HG02852 (cell line): Measurements from ENCODE around the gene PLEKHO2.
"Not testable (repeated sequence)": the region's sequence is repeated elsewhere in the genome, so short reads cannot be mapped to it uniquely, and the experiment has no call there.

ENCODE experiments used
- ATAC-seq: cut with Tn5 transposase; IDR thresholded peaks from one replicate; pipeline ENCODE4 v1.9.1; 2021; ENCODE audit warnings: mild to moderate bottlenecking, moderate library complexity; ENCODE audit not compliant: unreplicated experiment

Gene PLEKHO2, protein sequence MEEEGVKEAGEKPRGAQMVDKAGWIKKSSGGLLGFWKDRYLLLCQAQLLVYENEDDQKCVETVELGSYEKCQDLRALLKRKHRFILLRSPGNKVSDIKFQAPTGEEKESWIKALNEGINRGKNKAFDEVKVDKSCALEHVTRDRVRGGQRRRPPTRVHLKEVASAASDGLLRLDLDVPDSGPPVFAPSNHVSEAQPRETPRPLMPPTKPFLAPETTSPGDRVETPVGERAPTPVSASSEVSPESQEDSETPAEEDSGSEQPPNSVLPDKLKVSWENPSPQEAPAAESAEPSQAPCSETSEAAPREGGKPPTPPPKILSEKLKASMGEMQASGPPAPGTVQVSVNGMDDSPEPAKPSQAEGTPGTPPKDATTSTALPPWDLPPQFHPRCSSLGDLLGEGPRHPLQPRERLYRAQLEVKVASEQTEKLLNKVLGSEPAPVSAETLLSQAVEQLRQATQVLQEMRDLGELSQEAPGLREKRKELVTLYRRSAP

DNA sequence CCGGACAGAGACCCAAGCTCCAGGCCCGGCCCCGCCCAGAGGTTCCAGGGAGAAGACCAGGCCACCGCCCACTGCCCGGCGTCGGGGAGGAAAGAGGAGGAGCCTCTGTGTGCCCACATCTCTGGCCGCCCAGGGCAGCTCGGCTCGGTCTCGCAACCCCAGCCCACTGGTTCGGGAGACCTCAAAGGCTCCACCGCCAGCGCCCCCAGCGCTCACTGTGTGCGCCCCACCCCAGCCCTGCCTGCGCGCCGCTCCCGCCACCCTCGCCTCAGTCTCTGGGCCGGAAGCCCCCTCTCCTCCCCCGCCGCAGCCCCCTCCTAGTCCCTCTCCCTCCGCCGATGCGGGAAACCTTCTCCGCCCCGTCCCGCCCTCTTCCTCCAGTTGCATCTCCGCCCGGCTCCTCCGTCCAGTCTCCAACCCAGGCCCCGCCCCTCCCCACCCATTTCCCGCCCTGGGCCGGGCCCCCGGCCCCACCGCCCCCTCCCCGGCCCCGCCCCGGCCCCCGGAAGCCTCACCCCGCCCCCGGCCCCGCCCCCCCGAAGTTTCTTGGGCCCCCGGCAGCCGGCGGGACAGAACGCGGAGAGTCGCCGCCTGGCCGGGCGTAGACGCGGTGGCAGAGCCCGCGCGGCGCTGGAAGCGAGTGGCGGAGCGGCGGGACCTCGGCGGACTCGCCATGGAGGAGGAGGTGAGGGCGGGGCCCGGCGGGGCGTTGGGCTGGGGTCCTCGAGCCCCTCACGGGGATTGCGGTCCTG, at the start of gene PLEKHO2:
Gene PLEKHO2, plus strand, starts transcription at position 572 of the 752 bp plus-strand sequence. Its CDS starts 102 bp downstream, at position 674.
- peak; percentile 61 for ATAC-seq

DNA sequence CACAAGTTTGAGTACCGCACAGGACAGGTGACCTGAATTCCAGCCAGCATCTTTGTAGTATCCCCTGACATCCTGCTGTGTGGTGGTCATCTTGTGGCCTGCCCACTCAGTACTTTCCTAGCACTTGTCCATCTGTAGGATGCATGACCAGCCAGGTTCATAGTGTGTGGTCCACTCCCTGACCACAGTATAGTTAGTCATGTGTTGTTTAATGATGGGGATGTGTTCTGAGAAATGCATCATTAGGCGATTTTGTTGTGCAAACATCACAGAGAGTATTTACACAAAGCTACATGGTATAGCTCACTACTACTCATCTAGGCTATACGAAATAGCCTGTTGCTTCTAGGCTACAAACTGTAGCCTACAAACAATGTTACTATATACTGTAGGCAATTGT, 49.4 kb upstream of the PLEKHO2 start:
- no peak for ATAC-seq

DNA sequence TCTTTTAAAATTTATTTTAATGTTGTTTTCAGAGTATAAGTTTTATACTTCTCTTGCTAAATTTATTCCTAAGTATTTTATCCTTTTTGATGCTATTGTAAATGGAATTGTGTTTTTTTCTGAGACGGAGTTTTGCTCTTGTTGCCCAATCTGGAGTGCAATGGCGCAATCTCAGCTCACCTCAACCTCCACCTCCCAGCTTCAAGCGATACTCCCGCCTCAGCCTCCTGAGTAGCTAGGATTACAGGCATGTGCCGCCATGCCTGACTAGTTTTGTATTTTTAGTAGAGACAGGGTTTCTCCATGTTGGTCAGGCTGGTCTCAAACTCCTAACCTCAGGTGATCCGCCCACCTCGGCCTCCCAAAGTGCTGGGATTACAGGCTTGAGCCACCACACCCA, 46.4 kb upstream of the PLEKHO2 start:
- not testable (repeated sequence) for ATAC-seq

DNA sequence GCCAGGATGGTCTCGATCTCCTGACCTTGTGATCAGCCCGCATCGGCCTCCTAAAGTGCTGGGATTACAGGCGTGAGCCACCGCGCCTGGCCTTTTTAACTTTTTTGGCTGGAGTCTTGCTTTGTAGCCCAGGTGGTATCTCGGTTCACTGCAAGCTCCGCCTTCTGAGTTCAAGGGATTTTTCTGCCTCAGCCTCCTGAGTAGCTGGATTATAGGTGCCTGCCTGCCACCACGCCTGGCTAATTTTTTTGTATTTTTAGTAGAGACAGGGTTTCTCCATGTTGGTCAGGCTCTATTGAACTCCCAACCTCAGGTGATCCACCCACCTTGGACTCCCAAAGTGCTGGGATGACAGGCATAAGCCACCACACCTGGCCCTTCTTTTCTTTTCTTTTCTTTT, 45.8 kb upstream of the PLEKHO2 start:
- not testable (repeated sequence) for ATAC-seq

DNA sequence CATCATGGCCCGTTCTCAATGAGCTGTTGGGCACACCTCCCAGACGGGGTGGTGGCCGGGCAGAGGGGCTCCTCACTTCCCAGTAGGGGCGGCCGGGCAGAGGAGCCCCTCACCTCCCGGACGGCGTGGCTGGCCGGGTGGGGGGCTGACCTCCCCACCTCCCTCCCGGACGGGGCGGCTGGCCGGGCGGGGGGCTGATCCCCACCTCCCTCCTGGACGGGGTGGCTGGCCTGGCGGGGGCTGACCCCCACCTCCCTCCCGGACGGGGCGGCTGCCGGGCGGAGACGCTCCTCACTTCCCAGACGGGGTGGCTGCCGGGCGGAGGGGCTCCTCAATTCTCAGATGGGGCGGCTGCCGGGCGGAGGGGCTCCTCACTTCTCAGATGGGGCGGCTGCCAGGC, 42.8 kb upstream of the PLEKHO2 start:
- not testable (repeated sequence) for ATAC-seq

DNA sequence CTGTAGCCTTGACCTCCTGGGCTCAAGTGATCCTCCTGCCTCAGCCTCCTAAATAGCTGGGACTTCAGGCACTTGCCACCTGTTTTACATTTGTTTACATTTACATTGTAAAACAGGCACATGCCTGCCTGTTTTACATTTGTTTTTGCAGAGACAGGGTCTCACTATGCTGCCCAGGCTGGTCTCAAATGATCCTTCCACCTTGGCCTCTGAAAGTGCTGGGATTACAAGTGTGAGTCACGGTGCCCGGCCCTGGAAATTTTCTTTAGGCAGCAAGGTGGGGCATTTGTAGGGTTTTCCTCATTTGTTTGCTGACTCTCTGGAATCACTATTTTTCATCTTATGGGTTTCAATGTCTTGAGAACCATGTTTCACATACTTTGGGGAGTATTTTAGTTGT, 41.2 kb upstream of the PLEKHO2 start:
- no peak for ATAC-seq

DNA sequence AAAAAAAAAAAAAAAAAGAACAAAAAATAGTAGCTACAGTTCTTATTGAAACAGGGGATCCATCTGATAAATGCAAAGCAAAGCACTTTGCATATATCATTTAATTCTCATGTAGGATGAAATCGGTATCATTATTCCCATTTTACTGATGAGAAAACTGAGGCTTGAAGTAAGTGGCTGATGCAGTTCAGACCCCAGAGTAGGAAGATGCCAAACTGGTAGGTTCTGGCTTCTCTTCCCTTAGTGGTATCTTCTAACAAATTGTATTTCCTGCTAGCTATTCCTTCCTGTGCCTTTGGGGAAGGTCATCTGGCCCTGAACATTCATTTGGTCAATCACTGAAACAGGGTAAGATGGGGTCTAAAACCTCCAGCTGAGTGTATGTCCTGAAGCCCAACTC, 38.2 kb upstream of the PLEKHO2 start:
- no peak for ATAC-seq

DNA sequence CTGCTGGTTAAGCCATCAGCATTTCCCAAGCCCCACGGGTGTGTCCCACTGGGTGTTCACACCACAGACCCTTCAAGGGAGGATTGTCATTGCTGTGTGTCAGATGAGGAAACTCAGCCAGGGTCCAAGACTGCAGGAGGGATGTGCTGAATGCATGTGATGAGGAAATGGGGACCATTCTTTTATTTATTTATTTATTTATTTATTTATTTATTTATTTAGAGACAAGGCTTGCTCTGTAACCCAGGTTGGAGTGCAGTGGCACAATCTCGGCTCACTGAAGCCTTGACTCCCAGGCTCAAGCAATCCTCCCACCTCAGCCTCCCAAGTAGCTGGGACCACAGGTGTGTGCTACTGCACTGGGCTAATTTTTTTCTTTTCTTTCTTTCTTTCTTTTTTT, 37.1 kb upstream of the PLEKHO2 start:
- ATAC-seq, result no peak

DNA sequence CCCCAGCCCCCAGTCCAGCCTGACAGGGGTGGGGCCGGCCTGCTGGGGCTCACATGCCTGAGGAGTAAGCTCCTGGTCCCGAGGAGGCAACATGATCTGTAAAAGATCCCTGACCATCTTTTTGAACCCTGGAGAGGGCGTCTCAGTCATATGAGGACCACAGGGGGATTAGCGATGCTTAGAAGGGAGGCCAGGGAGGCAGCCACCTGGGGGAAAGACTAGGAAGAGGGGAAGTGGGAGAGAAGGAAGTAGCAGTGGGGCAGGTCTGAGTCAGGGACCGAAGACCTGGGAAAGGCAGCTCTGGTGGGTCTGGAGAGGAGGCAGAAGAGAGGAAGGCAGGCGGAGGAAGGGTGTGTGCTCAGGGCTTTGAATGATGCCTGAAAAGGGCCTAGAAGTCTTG, 35.2 kb upstream of the PLEKHO2 start:
- no peak for ATAC-seq

DNA sequence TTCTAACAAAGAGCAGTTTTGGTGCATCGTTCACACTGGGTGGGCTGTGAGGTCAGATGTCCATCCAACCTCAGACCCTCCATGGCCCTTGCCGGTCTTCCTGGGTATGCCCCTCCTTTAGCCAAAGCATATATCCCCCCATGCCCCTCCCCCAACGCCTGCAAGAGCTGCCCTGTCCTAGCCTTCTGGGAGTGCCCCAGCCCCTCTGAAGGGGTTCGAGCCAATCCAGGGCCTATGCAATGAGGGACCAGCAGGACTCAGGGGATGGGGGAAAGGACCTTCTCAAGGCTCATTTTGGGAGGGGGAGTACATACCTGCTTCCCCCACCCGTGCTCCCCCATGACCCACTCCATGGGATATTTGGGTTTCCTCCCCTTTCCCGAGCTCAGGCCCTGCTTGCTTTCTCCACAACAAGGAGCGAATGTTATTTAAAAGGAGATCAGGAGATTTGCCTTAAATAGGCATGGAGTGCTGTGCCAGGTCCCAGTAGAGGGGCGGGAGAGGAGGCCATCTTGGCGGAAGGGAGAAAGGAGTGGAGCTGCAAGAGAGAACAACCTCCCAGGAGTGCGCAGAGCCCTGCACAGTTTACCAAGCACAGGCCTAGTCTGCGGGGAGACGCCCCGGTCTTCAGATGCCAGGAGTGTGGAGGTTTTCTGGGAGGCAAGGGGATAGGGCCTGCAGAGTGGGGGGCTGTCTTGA, 34.5 kb upstream of the PLEKHO2 start:
- ATAC-seq, result no peak

DNA sequence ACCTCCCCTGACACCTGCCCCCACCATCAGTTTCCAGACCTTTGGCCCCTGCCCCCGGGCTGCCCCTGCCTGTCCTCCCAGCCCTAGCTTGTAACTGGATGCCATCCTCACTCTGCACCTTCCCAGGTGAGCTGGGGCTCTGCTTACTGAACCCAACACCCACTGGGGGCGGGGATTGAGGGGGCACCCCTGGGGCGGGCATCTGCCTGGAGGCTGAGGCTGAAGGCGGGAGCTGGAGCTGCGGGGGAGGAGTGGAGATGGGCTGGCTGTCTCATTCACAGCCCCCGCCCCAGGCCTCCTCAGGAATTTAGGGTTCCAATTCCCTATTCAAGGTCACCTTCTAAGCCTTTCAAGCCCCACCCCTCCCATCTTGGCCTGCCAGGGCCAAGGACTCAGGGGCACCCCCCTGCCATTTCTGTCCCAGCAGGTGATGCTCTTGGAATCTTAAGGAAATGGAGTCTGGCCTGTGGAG, 33.9 kb upstream of the PLEKHO2 start:
- no peak for ATAC-seq

DNA sequence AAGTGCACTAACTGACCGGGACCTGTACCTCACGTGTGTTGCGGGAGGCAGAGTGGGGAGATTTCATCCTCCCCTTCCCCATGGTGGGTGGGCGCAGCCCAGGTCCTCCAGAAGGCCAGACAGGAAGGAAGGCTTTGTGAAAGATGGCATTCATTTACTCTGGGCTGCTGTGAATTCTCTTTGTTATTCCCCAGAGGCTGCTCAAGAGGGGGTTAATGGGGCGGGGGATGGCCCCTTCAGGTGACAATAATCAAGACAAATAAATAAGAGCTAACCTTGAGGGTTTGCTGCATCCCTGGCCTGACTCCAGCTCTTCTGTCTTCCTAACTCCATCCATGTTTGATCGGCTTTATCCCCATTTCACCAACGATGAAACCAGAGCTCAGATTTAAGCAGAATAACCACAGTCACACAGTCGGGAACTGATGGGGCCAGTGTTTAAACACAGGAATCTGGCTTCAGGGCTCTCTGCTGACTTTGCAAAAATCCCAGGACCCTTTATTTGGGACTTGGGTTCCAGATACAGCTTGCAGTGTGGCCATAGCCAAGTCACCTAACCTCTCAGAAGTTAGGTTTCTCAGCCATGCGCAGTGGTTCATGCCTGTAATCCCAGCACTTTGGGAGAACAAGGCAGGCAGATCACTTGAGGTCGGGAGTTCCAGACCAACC, 32.8 kb upstream of the PLEKHO2 start:
- no peak for ATAC-seq

DNA sequence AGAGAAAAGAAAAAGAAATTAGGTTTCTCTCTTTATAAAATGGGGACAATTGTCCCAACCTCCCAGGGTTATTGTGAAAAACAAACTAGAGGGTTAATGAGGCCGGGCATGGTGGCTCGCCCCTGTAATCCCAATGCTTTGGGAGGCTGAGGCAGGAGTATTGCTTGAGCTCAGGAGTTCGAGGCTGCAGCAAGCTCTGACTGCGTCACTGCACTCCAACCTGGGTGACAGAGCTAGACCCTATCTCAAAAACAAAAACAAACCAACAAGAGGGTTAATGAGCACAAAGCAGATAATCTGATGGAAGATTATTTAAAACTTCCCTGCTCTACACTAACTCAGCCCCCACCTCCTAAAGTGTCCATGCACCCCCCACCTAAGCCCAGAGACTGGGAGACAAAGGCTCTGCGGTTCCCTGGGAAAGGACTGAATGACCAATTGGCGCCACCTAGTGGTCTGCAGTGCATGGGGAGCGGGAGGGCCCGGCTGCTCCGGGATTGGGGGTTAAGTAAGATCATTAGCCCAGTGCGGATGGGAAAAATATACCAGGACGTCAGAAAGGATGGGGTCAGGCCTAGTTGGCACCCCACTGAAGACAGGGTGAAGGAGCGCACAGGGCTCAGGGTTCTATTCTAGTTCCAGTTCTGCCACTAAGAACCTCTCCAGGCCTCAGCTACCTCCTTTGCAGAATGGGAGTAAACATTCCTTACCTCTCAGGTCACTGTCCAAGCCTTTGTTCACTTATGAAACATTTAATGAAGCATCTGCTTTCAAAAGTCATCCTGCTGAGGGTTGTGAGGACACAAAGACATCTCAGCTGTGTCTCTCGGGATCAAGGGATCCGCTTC, 31.8 kb upstream of the PLEKHO2 start:
- no peak for ATAC-seq

DNA sequence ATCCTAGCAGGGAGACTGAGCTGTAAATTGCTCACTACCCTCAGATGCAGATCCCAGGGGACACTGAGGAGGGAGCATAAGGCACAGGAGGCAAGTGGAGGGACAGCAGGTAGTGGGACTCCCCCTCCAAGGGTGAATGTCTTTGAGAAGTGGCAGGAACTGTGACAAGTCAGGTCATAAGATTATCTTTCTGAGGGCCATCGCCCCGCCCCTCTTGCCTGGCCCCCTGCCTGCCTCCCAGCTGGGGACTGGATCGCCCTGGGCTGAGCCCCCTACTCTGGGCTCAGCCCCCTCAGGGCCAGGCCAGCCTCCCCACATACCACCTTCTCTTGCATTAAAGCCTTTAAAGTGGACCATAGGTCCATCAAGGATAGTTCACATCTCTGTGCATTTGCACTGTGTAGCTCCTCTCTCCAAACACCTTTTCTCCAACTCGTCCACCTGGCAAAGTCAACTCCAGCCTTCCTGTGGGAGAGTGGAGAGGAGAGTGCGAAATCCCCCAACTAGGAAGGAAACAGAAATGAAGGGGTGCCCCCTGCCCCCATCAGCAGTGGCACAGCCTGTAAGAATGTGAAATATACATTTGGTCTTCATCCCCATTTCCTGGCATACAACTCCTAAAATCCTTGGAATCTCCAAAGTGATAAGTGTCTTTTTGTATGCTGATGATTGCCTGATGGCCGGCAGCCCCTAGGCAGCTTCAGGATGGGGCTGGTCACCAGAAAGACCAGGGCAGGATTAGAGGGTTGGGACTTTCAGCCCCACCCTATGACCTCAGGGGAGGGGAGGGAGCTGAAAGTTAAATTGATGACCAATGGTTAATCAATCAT, 31.0 kb upstream of the PLEKHO2 start:
- no peak for ATAC-seq

DNA sequence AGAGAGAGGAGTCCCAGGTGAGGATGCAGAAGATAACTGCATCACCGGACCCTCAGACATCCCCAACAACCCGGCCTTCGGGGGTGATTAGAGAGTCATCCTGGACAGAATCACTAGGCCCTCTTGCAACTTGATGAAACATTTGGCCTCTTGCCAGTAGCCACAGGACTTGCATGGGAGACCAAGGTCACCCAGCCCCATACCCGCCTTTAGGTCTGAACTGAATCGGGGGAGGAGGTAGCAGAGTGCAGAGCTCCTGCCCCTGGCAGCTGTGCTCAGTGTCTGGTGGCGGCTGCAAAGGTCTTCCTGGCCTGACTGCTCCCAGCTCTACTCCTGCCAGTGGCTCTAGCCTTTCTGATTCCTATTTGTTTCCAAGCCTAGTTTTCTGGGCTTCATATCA, 28.6 kb upstream of the PLEKHO2 start:
- no peak for ATAC-seq

DNA sequence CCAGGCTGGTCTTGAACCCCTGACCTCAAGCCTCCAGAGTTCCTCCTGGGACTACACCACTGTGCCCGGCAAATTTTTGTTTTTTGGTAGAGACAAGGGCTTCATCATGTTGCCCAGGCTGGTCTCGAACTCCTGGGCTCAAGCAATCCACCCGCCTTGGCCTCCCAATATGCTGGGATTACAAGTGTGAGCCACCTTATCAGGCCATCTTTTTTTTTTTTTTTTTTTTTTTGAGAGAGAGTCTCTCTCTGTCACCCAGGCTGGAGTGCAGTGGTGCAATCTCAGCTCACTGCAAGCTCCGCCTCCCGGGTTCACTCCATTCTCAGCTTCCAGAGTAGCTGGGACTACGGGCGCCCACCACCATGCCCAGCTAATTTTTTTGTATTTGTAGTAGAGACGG, 27.4 kb upstream of the PLEKHO2 start:
- not testable (repeated sequence) for ATAC-seq

DNA sequence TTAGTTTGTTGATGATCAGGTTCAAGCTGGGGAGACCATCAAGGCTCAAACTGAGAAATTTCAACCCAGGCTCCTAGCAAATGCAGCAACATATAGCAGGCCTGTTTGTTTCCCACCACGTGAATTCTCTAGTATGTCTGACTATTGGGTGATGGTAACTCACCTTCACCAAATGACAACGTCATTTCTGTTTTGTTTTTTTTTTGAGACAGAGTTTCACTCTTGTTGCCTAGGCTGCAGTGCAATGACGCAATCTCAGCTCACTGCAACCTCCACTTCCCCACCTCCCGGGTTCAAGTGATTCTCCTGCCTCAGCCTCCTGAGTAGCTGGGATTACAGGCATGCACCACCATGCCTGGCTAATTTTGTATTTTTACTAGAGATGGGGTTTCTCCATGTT, 26.8 kb upstream of the PLEKHO2 start:
- not testable (repeated sequence) for ATAC-seq

DNA sequence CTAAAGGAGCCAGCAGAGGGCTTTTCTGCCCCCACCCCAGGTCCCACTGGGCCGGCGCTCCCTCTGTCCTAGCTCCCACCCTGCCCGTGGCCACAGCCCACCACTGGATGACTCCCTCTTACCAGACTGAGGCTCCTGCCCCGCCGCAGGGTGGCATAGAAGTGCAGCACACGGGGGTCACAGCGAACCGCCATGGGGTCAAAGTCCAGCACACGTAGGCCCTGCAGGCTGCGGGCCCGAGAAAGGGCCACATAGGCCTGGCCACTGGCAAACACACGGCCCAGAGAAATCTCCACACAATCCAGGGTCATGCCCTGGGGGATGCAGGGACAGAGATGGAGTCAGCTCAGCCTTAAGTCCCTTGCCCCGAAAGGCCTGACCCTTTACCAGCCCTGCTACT, 25.3 kb upstream of the PLEKHO2 start:
- no peak for ATAC-seq

DNA sequence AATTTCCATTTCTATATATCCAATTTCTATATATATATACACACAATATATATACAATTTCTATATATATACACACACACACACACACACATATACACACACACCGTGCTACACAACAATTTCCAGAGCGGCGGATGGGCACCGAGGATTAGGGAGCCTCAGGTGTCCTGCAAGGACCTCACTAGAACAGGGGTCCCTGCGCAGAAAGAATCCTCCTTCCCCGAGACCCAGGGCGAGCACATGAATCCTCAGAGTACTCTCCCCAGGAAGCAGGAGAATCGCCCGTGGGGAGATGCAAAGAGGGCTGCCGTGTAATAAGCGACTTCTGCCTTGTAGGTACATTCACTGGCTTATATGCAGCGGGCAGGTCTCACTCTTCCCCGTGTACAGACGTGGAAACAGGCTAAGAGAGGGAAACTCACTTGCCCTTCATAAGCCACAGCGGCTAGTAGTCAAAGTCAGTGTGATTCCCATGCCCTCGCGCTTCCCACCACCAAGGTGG, 16.7 kb upstream of the PLEKHO2 start:
- peak; percentile 7 for ATAC-seq
